NCI-H1048 (cell line): Measurements from ENCODE around the gene R3HDM2.

Source experiments
- DNase-seq: peaks from one replicate; lab custom pipeline; 2025; lab: John Stamatoyannopoulos, UW

The R3HDM2 gene

GRCh38 chr12:57229046-57229633 is 201.7 kb downstream of the R3HDM2 start:
- DNase-seq, result no peak

- no peak for DNase-seq
Measured at GRCh38 chr12:57227315-57228115, 203.3 kb downstream of the R3HDM2 start.

DNA sequence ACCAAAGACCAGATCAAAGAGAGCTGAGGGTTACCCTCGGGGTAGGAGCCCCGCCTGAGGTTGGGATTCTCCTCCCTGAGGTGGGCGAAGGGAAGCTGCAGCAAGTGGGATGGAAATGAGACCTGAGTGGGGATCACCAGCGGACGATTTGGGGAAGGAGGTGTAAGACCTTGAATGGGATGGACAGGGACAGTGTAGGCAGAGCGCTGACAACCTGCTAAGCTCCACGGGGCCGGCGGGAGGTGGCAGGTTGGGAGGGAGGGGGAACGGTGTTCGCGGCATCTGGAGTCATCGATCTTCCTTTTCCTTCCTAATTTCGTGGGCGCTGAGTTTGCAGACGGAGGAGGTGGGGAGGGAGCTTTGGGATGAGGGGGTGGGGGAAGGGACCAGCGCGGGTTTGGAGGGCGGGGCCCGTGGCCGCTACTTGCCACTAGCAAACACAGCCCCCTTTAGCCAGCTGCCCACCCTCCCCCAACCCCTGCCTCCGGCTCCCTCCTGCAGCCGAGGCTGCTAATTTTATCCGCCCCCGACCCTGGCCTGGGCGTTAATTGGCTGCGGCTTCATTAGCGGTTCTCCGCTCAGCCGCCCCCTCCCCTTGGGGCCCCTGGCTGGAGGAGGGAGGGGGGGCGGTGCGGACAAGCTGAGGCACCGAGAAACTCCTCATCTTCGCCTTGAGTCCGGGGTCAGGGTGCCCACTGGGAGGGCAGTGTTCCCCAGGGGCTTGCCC is 204.1 kb downstream of the R3HDM2 start:
- no peak for DNase-seq

GRCh38 chr12:57225680-57226210 is 205.1 kb downstream of the R3HDM2 start:
- no peak for DNase-seq

- no peak for DNase-seq
Measured at GRCh38 chr12:57224973-57225679, 205.7 kb downstream of the R3HDM2 start.

DNA sequence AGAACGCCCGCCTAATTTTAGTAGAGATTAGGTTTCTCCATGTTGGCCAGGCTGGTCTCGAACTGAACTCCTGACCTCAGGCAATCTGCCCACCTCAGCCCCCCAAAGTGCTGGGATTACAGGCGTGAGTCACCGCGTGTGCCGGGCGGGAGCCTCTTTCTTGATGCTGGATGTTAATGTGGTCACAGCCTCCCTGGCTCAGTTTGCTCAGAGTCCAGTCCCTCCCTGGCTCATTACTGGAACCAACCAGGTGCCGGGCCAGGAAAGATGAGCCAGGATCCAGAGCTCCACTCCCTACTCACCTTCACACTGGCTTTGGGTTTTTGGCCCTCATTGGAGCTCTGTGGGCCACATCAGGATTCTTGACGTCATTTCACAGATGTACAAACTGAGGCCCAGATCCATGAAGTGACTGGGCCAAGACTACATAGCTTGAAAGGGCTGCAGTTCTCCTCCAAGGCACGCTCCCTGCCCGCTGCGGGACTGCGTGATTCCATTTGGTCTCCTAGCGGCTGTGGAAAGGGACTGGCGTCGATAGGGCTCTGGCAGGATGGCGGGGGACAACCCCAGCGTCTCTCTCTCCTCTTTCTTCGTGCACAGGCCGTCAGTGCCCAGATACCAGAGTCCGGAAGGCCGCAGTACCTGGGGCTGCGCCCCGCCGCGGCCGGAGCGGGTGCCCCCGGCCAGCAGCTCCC is 206.4 kb downstream of the R3HDM2 start:
- no peak for DNase-seq

GRCh38 chr12:57223191-57224165 is 207.4 kb downstream of the R3HDM2 start:
- no peak for DNase-seq

DNA sequence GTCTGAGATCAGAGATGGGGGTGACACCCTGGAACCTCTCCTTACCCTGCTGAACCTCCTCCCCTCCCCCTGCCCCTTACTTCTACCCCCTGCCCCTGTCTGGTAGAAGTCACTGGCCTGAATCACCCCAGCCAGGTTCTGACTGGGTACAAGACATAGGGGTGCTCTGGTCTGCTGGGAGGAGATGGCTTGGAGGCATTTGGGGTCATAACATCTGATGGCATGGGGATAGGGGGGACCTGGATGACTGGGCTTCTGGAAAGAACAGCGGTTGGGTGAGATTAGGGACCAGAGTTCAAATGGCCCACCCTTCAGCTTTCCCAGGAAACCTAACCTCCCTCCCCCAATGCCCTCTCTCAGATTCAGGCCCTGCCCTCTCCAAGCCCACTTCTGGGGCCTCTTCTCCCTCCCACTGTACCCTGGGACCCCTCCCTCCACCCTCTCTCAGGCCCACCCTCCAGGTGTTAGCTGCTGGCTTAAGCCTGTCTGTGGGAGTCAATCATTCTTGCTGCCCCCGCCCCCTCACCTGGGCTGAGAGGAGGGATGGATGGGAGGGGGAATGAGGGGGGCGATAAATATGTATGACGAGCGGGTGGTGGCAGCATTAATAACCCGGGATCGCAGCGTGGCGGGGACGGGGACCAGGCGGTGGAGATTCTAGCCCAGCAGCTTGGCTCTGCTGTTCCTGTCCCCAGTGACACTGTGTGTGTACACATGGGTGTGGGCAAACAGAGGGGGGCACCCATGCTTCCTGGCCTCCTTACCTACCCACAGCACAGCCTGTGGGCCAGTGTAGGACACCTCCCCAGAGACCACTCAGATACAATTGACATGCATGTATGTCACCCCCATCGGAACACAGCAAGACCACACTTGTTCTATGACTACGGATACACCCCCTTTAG is 208.3 kb downstream of the R3HDM2 start:
- DNase-seq, result no peak

DNA sequence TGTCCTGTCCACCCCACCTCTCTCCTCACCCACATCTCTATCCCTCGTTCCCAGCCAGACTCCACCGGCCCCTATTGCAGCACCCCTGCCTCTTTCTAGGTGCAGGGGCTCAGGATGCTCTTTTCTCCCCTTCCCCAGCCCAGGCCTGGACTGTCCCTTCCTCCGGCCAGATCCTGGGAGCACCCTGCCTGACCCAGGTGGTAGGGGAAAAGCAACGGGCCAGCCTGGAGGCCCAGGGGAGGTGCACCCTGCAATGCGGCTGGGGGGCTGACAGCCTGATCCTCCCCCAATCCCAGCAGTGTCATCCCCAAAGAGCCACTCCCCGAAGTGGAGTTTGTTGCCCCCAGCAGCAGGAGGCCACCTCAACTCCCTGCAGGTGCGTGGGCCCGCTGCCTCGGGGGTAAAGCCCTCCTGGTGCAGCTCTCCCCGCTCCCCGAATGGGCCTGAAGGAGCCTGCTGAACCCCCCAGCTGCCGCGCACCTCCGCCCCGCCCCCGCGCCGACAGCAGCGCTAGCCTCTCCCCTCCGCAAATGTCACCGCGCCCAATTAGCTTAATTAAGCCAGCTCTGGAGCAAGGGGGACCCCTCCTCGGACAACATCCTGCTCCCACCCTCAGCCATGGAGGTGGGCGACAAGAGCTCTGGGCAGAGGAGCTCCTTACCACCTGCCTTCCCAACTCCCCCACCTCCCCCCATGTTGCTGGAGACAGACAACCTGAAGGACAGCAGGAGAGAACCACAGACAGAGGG is 209.5 kb downstream of the R3HDM2 start:
- no peak for DNase-seq

GRCh38 chr12:57220770-57221168 is 210.1 kb downstream of the R3HDM2 start:
- no peak for DNase-seq

GRCh38 chr12:57219993-57220754 is 210.7 kb downstream of the R3HDM2 start:
- no peak for DNase-seq

DNA sequence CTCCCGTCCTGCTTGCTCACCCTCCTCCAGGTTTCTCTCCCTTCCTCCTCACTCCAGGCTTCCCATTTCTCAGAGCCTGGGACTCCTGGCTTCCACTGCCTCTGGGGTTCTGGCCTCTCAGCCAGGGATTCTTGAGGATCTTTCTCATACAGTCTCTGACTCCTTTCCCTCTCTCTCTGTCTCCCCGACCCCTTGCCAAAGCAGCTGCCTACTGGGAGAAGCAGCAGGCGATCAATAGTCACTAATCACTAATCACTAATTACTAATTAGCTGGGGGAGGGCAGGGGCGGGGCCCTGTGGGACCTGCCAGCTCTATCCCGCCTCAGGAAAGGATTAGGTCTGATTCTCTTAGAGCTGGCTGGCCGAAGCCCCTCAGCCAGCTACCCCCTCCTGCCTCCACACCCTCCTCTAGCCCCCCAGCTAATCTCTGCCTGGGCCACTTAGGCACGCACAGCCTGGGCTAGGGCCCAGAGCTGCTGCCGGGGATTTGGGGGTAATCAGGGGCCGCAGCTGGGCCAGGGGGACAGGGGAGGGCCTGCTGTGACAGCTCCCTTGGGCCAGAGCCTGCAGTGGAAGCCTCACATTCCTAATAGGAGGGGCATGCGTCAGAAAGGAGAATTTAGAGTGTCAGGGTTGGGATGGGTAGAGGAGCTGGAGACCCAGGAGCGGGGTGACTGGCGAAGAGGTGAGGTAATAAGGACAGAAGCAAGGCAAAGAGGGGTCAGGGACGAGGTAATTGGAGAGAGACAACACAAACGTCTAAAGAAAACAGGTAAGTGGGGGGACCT is 211.4 kb downstream of the R3HDM2 start:
- no peak for DNase-seq

DNA sequence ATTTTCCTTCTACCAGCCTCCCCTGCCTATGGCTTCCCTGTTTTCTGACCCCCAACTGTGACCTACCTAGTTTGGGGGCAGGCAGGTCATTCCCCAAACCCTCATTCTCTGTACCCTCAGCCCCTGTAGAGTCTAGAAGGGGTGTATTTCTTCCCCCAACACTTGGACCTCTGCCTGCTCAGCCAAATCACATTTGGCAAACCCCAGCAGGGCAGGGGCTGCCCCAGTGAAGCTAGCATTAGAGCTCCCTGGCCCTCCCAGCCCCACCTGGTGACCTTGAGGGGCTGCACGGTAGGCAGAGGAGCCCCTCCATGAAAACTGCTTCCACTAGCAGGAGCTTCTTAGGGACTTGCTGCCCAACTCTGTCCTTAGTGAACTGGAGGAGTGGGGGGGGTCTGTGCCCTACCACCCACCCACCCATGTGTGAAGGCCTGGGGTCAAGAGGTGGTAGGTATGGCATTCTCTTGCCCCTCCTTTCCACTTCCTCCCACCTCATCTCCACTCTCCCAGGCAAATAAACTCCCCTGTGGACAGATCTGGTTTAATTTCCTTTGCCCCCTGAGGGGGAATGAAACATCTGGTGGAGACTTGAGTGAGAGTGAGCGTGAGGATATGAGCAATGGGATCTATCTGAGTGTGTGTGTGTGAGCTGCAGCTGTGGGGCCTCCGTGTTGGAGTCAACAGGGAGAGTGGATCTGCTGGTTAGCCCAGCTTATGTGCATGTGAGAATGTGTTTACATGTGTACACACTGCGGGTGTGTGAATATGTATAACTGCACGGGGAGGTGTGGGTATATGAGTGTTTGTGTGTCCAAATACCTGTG is 212.6 kb downstream of the R3HDM2 start:
- no peak for DNase-seq

GRCh38 chr12:57216921-57217879 is 213.6 kb downstream of the R3HDM2 start:
- no peak for DNase-seq
